ENCODE data around the gene C4orf50.

The C4orf50 gene

DNA sequence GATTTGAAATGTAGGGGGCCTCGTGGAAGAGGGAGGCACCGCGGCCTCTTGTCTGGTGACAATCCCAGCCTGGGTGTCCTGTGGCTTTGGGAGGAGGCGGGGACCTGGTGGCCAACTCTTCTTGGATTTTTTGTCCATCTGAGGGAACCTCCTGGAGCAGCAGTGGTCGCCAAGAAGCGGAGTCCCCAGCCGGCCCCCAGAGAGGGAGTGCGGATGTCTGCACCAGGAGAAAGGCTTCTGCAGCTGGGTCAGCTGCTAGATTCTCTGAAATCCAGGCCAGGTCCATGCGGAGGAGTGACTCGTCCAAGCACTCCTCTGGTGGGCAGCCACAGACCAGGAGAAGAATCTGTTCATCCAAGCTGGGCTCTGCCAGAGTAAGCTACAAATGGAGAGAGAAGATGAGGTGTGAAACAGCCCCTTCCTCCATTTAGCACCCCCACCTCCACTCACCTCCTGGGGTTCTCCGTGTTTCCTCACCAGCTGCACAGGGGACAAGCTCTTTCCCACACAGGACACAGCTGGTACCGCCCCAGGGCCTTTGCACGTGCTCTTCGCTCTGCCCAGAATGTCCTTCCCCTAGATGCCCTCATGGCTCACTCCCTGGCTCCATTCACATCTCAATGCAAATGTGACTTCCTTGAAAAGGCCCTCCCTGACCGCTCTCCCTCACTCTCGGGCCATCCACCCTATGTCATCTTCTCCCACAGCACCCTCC is 27.6 kb downstream of the C4orf50 start:
- no peak overlapping the region for H3K4me3 ChIP-seq (ENCODE audit: low read depth, low read length)
- ChIA-PET POLR2A (no interaction called here), CTCF (no interaction called here)
- no peak for DNase-seq (ENCODE audit: low read depth, low spot score)
- TF ChIP-seq, protein P1, sequence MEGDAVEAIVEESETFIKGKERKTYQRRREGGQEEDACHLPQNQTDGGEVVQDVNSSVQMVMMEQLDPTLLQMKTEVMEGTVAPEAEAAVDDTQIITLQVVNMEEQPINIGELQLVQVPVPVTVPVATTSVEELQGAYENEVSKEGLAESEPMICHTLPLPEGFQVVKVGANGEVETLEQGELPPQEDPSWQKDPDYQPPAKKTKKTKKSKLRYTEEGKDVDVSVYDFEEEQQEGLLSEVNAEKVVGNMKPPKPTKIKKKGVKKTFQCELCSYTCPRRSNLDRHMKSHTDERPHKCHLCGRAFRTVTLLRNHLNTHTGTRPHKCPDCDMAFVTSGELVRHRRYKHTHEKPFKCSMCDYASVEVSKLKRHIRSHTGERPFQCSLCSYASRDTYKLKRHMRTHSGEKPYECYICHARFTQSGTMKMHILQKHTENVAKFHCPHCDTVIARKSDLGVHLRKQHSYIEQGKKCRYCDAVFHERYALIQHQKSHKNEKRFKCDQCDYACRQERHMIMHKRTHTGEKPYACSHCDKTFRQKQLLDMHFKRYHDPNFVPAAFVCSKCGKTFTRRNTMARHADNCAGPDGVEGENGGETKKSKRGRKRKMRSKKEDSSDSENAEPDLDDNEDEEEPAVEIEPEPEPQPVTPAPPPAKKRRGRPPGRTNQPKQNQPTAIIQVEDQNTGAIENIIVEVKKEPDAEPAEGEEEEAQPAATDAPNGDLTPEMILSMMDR (IDR thresholded peaks at IDR 0.05; ENCODE audit: insufficient read depth, low read length, missing control alignments) = no peak

DNA sequence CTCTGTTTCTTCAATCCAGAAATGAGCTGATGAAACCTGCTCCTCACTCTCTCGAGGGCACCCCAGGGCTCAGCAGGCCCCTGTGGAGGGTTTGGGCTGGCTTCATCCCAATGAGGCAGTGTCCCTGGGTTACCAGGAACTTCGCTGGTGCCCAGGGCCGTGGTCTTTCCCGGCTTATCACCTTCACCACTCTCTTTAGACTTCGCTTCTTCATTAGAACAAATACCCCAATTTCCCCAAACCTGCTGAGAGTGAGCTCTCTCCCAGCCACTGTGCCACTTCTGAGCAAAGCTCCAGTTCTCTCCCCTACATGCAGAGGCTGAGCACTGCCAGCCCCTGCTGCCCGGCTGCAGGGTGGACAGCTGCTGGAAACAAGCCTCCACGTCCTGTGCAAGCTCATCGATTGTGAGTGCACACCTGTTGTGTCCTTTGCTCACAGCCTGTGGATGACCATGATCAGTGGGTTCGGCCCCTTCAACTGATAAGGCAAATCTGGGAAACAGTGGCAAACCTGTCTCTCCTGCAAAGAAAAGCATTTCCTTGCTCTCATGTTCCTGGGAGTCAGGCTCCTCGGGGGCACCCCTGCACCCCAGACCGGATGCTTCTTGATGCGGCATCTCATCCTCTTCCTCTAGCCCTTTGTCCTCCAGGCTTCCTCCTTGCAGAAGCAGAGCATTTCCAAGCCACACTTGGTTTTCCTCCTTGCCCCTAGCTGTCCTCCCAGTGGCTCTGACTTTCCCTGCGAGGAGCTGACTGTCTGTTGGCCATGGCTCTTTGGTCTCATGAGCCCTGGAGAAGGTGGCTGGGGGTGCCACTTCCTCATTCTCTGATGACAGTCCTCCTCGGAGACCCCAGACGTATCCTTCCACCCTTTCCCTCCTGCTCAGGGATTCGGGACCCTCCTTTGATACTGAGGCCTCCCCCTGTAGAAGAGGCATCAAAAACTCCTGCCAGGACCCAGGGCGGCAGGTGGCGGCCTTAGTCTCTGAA is 28.7 kb downstream of the C4orf50 start:
- H3K4me3 ChIP-seq (ENCODE audit: low read depth, low read length) = no peak overlapping the region
- TF ChIP-seq, protein P1 (IDR thresholded peaks at IDR 0.05; ENCODE audit: insufficient read depth, low read length, missing control alignments) = no peak
- POLR2A ChIA-PET = no interaction called here
- CTCF ChIA-PET = interaction anchor here (1.8 kb wide), 1 partner anchor 9 kb away, joined by 8 read pairs; no protein-coding TSS in a partner anchor
- no peak for DNase-seq (ENCODE audit: low read depth, low spot score)

DNA sequence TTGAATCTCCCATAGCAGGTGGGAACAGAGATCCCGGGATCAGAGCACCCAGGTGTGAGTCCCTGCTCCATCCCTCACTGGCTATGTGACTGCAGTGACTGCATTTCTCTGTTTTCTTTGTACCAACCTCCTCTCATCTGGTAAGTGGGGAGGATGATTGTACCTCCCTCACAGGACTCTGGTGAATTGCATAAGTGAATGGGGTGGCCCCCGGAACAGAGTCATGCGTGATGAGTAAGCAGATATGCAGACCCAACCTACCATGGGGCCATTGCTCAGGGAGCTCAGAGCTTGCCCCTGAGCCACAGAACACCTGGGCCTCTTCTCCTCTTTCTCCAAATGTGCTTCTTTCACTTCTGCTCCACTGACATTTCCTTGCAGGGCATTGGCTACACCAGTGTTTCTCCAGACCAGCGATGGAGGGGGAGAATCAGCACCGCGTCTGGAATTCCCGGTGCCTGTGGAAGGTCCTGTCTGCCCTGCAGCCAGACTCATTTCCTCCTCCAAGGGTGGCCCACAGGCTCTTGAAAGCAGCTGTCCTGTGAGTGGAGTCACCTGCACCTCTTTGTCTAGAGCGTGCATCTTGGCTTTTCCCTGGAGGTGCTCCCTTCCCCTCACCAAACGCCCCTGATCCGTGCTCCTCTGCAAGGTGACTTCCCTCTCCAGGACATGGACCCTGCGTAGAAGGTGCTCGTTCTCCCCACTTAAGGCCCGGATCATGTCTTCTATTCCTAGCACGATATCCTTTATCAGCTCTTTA is 30.0 kb downstream of the C4orf50 start:
- TF ChIP-seq, protein P1 (IDR thresholded peaks at IDR 0.05; ENCODE audit: insufficient read depth, low read length, missing control alignments) = no peak
- POLR2A ChIA-PET = no interaction called here

DNA sequence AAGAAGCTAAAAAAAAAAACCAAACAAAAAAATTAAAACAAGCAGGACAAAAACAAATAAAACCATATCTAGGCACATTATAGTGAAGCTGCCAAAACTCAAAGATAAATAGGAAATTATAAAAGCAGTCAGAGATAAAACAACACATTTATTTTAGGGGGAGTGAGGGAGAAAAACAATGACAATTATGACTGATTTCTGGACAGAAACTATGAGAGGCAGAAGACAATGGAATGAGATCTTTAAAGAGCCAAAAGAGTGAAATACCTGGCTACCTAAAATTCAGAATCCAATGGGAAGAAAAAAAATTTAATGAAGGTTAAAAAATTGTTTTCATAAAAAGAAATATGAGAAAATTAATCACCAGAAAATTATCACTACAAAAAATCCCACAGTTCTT is 33.4 kb downstream of the C4orf50 start:
- TF ChIP-seq, protein P1 (IDR thresholded peaks at IDR 0.05; ENCODE audit: insufficient read depth, low read length, missing control alignments) = no peak
- H3K4me3 ChIP-seq (ENCODE audit: low read depth, low read length) = no peak overlapping the region
- ChIA-PET CTCF (interaction anchor here (2.4 to 2.5 kb wide), 2 partner anchors 13 kb away, joined by 16 to 17 read pairs; no protein-coding TSS in a partner anchor), POLR2A (no interaction called here)
- no peak for DNase-seq (ENCODE audit: low read depth, low spot score)

More for the DNA sequence above, 30.0 kb downstream of the C4orf50 start:
- no peak for DNase-seq (ENCODE audit: low read depth, low spot score)
- CTCF ChIA-PET = interaction anchor here (1.8 kb wide), 1 partner anchor 10 kb away, joined by 8 read pairs; no protein-coding TSS in a partner anchor
- H3K4me3 ChIP-seq (ENCODE audit: low read depth, low read length) = no peak overlapping the region

DNA sequence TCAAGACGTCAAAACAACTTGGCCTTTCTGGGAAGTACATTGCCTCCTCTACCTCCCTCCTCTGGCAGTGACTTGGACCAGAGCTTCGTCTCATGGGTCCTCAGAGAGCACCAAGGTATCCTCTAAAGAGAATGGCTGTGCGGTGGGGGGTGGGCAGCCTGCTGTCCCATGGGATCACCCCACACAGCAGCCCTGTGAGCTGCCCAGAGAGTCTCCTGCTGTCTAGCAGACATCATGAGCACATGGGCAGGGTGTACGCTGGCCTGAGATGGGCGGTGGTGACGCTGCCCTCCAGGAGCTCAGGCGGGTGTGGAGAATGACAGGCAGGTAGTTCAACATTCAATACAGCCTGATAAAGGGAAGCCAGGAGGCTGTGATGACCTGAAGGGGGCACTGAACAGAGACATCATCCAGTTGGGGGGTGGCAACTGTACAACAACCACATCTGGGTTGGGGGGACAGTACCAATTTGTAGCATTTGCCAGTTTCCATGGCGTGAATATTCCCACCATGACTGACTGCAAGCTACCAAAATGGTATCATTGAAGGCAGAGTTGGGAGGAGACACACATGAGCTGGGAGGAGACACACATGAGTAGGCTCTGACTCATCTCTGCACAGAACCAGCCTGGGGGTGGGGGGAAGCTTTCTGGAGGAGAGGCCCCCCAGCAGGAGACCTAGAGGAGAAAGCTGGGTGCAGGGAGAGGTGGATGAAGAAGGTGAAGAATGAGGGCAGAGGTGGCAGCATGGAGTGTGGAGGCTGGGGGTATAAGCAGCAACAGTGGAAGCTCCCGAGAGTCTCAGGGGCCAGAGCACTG is 35.9 kb downstream of the C4orf50 start:
- ChIA-PET POLR2A (no interaction called here), CTCF (interaction anchor here (0.9 to 2.5 kb wide), 2 partner anchors 16 to 17 kb away, joined by 4 to 17 read pairs; no protein-coding TSS in a partner anchor)
- DNase-seq (ENCODE audit: low read depth, low spot score) = no peak
- TF ChIP-seq, protein P1 (IDR thresholded peaks at IDR 0.05; ENCODE audit: insufficient read depth, low read length, missing control alignments) = no peak
- no peak overlapping the region for H3K4me3 ChIP-seq (ENCODE audit: low read depth, low read length)

Data from AG04449 (cell line).